Hippocampal formation (tissue), 2 donors: Measurements from ENCODE around the gene MPHOSPH9.

Source experiments
- DNase-seq, 2 donors: peaks; one replicate each; lab custom pipeline; 2025; lab: John Stamatoyannopoulos, UW

Gene MPHOSPH9

DNA sequence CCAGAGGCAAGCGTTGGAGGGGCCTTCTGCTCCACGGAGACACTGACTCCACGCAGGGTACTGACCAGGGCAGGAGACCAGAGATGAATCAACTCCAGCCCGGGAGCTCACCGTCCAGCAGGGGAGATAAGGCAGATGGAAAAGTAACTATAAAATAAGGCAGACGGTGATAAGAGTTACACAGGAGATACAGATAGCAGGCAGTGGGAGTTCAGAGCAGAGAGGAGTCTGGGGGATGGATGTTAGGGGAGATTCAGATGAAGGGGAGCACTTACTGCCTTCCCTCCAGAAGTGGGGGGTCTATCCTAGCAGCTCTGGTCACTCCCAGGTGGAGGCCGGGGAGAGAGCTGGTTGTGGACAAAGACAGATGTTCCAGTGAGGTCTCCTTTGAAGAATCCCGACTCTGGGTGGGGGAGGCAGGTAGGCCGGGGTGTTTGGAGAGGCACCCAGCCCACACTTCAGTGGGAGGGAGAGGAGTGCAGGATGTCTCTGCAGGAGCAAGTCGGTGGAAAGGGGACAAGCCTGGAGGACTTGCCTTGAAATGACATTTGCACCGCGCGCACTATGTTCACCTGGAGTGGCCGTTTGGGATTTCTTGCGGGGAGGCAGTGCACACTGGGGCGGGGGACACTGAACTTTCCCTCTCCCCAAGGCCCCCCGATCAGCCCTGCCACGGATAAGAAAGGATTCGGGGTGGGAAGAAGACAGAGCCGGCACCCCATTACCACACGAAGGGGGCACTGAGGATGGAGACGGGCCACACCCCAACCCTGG, 83.3 kb downstream of the MPHOSPH9 start:
- DNase-seq, result no peak

DNA sequence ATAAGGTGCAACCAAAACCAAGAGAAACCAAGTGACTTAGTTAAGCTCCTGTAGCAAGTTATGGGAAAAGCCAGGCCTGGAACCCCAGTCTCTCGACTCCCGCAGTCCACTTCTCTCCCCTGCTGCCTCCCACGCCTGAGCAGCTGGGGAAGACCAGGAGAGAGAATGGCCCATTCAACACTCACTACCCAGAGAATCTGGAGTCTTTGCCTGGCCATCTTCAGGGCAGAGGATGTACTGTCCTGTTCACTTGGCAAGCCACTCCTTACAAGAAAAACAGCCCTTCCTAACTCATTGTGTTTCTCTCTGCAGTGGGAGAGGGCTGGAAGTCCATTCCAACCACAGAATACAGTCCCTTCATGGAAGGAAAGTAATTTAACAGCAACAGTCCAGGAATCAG, 83.9 kb downstream of the MPHOSPH9 start:
- no peak for DNase-seq

DNA sequence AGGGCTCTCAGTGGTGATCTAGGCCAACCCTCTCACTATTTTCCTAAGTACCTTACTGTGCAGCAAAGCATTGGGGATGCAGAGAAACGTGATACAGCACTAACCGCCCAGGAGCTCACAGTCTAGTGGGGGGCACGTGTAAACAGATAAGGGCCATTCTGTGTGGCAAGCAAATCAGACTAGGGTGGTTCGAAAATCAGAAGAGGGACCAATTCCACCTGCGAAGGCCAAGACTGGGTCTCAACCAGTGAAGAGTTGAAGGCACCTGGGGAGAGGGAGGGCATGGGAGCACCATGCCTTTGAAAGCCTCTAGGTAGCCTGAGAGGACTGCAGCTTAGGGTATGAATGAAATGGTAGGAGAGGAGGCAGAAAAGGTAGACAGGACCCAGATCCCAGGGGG, 84.3 kb downstream of the MPHOSPH9 start:
- no peak for DNase-seq

DNA sequence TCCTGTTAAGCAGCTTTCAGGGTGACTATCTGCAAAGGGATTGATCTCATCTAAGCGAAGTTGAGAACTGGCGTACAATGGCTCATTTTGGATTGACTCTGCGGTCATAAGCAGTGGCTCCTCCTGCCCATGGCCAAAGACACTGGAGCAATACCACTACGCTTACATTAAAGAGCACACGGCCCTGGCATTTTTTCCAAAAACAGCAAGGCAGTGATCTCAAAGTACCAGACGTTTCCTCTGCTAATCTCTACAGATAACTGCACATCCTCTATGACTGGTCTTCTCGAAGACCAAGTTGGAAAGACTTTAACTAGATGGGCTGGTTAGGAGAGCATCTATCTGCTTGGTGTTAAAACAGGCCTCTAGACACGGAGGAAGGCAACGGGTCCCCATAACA, 84.7 kb downstream of the MPHOSPH9 start:
- DNase-seq, result no peak

DNA sequence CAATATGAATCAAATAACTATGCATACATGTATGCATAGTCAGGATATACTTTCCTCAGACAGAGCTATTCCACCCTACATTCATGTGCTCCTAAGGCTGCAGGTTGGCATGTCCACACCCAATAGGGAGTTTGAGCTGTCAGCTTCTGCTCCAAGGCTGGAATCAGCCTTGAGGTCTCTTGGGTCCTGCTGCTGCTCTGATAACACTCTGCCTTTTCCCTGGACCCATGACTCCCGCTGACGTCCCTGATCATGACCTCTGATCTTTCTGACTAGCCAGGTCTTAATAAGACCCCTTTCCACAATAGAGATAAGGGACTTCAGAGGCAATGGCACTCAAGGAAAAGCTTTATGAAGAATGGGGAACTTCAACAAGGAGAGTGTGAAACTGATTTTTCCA, 87.7 kb downstream of the MPHOSPH9 start:
- DNase-seq, result no peak

DNA sequence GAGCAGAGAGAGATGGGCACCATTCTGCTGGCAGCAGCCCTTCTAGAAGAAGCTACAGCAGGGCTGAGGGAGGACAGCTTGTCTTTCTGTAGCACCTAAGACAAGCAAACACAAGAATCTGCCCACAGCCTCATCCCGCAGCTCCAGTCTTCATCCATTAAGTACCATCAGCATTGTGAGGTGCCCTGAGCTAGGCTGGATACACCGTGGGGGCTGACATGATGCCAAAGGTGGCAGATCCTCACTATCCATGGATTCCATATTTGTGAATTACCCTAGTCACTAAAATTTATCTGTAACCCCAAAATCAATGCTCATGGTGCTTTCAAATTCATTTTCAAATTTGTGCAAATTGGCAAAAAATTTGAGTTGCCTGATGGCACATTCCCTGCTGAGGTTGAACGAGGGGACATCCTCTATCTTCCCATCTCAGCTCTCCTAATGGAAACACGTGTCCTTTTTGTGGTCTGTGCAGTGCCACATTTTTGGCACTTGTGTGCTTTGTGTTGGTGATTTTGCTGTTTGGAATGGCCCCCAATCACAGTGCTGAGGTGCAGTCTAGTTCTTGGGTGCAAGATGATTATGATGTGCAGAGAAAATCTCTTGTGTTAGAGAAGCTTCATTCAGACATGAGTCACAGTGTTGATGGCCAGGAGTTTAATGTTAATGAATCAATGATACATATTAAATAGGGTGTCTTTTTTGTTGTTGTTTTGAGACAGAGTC, 89.0 kb downstream of the MPHOSPH9 start:
- no peak for DNase-seq

DNA sequence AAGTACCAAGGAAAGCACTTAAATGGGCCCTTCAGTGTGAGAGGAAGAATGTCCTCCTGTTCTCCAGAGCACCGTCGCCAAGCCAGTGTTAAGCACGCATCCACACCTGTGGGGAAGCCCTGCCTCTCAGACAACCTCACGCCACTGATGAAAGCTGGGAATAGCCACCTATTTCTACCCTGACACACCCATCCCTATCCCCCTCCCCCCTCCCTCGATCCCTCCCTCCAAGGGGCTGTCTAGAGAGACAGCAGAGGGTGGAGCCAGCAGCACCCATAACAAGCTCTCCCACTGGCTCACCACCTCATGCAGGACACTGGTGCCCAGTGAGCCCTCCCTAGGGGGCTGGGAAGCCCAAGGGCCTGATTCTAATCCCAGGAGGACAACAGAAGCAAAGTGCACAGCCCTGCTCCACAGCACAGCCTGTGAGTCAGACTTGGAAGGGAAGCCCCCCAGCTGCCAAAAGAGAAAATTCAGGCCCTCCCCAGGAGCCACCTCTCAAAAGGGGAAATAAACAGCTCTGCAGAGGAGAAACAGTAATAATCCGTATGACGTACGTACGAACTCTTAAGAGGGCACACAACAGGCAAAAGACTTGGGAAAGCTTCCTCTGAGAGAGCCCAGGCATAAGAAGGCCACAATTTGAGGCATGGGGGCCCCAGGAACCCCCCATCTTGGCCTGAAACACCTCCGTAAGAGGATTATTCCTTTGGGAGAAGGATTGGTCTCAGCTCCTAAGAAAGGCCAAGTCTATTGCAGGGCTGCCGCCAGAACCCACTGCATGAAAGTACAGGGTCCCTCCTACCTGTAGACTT, 89.8 kb downstream of the MPHOSPH9 start:
- no peak for DNase-seq

DNA sequence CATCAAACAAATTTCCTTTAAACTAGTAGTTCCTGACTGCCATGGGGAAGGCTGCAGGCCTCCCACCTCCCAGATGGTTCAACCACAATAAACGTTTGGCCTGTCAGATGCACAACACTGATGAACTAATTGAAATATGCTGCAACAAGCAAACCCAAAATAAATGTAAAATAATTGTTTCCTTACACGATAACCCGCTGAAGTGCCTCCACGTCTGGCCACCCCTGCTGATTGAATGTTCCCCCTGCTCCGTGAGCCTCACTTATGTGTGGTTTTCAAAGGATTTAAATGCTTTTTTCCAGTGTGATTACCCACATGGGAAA, 90.5 kb downstream of the MPHOSPH9 start:
- DNase-seq, result no peak

DNA sequence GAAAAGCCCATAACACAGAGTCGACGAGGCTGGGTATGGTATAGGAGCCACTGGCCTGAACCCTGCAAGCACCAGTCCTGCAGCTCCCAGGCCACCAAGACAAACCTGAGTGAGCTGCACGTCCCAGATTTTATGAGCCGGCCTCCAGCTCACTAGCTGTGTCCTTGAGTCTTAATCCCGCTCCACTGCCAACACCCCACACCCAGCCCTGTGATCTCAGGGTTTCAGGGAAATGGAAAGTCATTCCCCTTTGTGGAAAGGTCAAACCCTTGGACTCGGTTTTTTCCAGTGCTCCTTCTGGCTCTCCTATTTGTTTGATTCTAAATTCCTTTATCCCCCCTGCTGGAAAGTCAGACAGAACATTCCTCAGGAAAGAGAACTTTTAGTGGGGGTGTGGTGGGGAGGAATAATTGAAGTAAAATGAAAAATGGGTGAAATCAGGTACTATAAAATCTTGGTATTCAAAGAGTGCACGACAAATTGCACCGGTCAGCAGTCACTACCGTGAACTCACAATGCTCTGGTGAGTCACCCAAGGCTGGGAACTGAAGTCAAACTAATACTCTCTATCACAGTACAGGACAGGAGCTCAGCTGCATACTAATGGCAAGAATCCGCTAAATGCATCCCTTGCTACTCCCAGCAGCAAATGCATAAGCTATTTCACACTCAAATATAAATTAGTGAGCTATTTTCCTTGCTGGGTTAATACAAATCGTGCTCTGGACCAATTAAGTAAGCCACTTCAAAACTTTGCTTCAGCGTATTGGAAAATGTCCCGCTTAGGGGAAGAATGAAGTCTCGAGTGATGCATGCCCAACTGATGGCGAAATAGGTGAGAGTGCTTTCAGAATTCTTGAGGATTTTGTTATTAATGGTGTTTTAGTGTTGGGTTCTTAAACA, 91.1 kb downstream of the MPHOSPH9 start:
- DNase-seq, result no peak

DNA sequence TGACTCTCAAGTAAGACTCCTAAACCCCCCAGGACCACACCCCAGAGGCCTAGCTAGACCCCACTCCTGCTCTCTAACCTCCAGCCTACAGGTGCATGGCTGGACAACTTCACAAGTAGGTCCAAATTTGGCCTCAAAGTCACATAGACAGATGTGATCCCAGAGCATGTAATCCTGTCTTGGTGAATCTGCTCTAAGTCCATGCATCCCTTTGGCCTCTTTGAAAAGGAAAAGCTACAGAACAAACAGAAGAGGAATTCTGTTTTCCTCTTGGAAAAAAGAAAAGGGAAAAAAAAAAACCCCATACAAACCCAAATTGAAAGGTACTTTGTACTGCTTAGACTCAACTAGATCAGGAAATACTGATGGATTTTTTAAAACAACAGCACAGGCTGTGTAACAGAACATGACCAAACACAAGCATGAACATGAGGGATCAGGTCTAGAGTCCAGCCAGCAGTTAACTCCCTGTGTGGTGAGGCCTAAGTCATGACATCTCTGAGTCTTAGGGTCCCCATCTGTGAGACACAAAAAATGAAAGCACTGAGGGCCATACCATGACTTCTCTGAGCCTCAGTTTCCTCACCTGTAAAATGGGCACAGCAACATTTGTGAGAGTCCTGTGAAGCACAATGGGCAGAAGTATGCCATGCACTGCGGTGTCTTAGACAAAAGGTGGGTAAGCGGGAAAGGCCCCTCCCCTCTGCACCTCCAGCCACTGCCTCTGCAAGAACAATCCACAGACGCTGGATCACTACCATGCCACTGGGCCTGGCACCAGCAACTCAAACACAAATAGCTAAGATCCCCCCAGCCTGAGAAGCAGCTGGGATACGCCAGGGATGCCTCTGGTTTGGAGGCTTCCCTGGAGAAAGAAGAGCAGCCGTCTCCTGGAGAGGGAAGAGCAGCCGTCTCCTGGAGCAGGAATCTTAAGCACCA, 92.0 kb downstream of the MPHOSPH9 start:
- DNase-seq, result no peak

DNA sequence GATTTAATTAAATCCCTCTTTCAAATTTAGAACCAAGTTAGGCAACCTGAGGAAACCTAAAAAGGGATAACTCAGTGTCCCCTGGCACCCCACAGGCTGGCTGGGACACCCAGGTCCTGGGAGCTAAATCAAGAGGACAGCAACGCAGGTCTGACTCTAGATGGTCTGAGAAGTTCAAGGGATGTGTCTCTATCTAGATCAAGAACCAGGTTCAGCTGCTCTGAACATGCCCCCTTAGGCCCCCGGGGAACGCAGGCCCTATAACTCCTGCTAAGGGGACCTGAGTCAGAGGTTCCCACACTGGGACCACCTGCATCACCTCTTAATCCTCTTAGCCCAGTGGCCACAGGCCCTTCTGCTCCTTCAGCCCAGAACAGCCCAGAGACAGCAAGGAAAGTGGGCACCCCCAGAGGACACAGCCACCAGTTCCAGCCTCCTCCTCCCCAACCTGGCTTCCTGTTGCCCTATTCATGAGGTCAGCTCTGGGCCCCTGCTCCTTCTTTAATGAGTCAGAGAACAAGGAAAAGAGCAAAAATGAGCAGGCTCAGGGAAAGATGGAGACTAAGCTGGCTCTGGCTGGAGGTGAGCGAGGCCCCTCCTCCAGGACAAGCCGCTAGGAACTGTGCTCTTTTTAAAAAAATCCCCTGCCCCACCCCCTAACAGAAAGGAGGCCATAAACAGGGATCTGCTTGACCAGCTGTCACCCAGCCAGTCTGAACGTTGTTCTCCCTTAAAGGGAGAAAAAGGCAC, 92.8 kb downstream of the MPHOSPH9 start:
- no peak for DNase-seq

DNA sequence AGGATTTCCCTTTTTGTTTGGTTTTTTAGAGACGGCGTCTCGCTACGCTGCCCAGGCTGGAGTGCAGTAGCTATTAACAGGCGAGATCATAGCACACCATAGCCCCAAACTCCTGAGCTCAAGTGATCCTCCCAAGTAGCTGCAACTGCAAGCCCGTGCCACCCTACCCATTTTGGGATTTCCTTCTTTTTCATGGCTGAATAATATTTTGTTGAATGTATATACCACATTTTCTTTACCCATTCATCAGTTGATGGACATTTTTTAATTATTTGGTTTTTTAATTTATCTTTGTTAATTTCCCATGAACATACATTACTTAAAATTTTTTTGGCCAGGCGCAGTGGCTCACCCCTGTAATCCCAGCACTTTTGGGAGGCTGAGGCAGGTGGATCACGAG, 97.3 kb downstream of the MPHOSPH9 start:
- no peak for DNase-seq

DNA sequence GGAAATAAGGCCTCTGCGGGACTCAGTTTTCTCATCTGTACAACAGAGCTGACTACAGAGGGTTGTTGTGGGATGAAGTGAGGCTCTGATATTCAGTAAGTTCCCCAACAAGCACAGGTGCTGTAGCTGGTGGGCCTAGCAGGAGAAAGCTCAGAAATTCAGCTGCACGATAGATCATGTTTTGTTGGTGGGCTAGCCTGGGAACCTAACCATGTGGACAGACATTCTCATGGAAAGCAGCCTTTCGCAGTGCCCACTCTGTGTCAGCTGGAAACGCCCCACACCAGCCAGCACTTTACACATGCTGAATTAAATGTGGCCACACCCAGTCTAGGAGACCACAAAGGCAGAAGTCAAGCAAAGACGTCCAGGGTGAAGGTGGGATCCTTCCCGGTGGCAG, 98.1 kb downstream of the MPHOSPH9 start:
- DNase-seq, result no peak

DNA sequence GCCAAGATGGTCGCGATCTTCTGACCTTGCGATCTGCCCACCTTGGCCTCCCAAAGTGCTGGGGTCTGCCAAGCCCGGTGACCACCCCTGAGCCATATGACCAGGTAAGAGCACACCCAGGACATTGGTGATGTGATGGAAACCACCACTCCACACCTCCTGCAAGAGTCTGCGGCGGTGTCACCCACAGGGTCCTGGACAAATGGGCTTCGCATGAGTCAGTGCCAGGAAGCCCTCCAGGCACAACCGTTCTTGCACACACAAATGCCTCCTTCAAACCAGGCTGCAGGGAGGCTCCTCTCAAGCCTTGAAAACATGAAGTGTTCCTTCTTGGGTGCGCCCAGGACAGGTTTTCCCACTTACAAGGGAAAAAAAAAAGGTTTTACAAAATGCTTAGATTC, 98.7 kb downstream of the MPHOSPH9 start:
- DNase-seq, result no peak

DNA sequence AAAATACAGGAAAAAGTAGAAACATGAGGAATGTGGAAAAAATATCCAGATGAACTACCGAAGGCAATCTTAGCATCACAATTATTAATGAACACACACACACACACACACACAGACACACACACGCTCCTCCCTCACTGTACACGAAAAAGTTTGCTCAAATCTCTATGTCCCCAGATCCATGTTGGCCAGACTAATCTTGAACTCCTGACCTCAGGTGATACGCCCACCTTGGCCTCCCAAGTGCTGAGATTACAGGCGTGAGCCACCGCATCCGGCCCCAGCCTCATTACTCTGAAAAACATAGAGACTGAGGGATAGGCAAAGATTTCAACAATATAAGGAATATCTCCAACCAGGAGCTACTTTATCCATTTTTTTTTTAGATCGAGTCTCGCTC, 99.2 kb downstream of the MPHOSPH9 start:
- DNase-seq, result no peak

DNA sequence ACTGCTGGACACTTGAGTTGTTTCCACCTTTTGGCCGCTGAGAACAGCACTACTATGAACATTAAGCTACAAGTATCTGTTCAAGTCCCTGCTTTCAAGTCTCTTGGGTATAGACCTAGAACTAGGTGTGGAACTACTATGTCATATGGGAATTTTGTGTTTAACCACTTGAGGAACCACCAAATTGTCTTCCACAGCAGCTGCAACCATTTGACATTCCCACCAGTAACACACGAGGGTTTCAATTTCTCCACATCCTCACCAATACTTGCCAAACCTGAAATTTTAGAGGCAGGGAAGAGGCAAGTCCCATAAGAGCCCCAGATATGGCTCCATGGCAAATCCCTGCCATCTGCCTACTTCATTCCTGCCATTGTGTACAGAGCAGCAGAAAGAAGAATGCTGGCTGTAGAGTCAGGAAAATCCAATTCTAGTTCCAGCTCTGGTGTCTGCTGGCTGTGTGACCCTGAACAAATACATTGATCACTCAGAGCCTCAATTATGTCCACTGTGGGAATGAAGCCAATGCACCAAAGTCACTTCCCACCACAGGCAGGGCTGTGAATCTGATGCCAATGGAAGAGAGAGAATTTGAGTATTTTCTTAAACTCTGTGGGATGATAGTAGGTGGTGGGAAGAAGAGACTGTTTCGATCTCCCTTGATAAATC, 99.9 kb downstream of the MPHOSPH9 start:
- no peak for DNase-seq

DNA sequence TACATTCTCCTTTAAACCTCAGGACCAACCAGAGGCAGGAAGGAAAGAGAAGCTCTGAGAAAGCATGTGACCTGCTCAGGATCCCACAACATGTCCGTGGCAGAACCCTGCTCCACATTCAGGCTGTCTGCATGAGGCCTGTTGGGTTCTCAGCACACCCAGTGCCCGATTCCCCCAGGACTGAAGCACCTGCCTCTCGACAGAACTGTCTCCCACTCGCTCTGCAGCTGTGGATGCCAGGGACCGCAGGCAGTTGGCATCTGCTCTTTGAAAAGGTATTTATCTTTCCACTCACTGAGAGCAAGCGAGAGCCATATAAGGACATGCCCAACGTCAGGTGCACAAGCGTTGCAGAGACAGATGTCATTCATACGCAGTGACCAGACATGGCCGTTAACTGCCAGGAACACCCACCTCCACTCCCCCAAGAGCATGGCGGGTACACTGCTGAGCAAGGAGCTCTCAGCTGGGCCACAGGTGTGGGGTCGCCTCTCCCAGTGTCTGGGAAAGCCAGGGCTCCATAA, 101.0 kb downstream of the MPHOSPH9 start:
- DNase-seq, result no peak

DNA sequence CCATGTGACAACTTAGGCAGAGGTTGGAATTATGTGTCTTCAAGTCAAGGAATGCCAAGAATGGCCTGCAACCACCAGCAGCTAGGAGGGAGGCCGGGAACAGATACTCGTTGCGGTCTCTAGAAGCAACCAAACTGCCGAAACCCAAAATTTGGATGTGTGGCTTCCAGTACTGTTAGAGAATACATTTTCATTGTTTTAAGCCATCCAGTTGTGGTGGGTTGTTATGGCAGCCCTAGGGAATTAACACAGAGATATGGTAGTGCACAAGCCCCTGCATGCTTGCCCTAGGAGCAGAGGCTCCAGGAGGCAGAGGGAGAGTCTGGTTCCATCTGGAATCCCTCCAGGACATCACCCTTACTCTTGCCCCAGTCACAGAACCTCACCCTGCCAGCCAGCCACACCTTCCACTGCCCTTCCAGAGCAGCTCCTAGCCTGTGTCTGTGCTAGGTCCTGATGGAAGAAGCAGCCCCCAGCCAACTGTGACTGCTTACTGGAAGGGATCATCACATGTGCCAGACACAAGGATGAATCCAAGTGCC, 101.6 kb downstream of the MPHOSPH9 start:
- DNase-seq, result no peak

DNA sequence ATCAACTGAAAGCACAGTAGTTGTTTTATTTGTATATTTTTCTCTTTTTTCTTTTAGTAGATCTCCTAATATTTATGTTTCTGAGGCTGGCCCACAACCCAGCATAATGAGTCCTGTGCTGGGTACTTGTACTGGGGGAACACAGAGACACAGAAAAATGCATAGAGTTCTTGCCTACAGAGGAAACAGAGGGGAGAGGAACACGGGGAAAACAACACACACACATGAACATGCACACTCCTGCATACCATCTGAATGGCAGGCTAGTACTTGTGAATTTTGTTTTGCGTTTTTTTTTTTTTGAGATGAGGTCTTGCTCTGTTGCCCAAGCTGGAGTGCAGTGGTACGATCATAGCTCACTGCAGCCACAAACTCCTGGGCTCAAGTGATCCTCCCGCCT, 103.3 kb downstream of the MPHOSPH9 start:
- DNase-seq, result no peak
